ENCODE results near the gene STARD13. TPM values are rescaled to one million over a fixed set of nuclear protein-coding genes. Genes with fewer than 3 reads are reported as not detected.

Gene STARD13
- total RNA-seq, 1 experiment from 2014 or later: 4.1 TPM

DNA sequence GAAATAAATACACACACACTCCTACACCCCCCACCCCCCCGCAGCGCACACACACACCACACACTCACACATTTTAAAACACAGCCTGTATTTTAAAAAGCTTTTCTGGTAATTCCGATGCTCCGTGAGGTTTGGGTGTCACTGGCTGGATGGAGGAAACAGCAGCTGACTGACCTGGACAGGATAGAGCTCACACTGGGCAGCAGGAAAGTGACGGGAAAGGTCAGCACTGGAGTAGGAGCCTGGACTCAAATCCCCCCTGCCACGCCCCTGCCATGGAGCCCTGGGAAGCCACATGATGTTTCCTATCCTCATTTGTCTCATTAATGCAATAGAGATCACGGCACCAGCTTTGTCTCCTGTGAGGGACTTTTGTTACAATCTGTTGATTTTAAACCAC is 49.3 kb upstream of the STARD13 start:
- H2AFZ ChIP-seq (ENCODE audit: low read depth, low read length, poor library complexity, severe bottlenecking): no peak overlapping the region
- no peak overlapping the region for H3K9ac ChIP-seq (ENCODE audit: low read length)
- H3K27me3 ChIP-seq (ENCODE audit: insufficient read depth, low read length): no peaks in the 10 kb centered on the region
- no TSS peak for BruUV-seq (replicated peaks)
- H3K9me2 ChIP-seq (ENCODE audit: insufficient read depth): no peaks in the 10 kb centered on the region
- no peaks in the 10 kb centered on the region for H3K36me3 ChIP-seq (ENCODE audit: control insufficient read depth in 1 of 2, insufficient read depth in 2 of 2, low read length in 2 of 2)
- H3K27ac ChIP-seq (ENCODE audit: low read depth, low read length): no peak overlapping the region
- CTCF ChIA-PET: no interaction called here
- ATAC-seq (no peak), DNase-seq (ENCODE audit: low read depth, low spot score) (no peak)
- intact Hi-C loops (cut with micrococcal nuclease): no loop called here
- no peak overlapping the region for H3K4me3 ChIP-seq (replicated peaks in 1 of 2; ENCODE audit: low read depth in 1 of 2, low read length in 2 of 2)
- no peaks in the 10 kb centered on the region for H3K4me1 ChIP-seq (ENCODE audit: control insufficient read depth in 1 of 2, insufficient read depth in 2 of 2, low read length in 2 of 2)
- POLR2A ChIA-PET: no interaction called here
- no peaks in the 10 kb centered on the region for H3K9me3 ChIP-seq (ENCODE audit: control insufficient read depth in 1 of 2, insufficient read depth in 1 of 2, low read depth in 1 of 2, low read length in 2 of 2)
- TF ChIP-seq, protein P1, sequence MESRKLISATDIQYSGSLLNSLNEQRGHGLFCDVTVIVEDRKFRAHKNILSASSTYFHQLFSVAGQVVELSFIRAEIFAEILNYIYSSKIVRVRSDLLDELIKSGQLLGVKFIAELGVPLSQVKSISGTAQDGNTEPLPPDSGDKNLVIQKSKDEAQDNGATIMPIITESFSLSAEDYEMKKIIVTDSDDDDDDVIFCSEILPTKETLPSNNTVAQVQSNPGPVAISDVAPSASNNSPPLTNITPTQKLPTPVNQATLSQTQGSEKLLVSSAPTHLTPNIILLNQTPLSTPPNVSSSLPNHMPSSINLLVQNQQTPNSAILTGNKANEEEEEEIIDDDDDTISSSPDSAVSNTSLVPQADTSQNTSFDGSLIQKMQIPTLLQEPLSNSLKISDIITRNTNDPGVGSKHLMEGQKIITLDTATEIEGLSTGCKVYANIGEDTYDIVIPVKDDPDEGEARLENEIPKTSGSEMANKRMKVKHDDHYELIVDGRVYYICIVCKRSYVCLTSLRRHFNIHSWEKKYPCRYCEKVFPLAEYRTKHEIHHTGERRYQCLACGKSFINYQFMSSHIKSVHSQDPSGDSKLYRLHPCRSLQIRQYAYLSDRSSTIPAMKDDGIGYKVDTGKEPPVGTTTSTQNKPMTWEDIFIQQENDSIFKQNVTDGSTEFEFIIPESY (IDR thresholded peaks at IDR 0.05; ENCODE audit: extremely low read depth, insufficient replicate concordance, low read length): no peak
- TF ChIP-seq, protein P2, sequence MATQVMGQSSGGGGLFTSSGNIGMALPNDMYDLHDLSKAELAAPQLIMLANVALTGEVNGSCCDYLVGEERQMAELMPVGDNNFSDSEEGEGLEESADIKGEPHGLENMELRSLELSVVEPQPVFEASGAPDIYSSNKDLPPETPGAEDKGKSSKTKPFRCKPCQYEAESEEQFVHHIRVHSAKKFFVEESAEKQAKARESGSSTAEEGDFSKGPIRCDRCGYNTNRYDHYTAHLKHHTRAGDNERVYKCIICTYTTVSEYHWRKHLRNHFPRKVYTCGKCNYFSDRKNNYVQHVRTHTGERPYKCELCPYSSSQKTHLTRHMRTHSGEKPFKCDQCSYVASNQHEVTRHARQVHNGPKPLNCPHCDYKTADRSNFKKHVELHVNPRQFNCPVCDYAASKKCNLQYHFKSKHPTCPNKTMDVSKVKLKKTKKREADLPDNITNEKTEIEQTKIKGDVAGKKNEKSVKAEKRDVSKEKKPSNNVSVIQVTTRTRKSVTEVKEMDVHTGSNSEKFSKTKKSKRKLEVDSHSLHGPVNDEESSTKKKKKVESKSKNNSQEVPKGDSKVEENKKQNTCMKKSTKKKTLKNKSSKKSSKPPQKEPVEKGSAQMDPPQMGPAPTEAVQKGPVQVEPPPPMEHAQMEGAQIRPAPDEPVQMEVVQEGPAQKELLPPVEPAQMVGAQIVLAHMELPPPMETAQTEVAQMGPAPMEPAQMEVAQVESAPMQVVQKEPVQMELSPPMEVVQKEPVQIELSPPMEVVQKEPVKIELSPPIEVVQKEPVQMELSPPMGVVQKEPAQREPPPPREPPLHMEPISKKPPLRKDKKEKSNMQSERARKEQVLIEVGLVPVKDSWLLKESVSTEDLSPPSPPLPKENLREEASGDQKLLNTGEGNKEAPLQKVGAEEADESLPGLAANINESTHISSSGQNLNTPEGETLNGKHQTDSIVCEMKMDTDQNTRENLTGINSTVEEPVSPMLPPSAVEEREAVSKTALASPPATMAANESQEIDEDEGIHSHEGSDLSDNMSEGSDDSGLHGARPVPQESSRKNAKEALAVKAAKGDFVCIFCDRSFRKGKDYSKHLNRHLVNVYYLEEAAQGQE (IDR thresholded peaks at IDR 0.05; ENCODE audit: low read depth): no peak
- no peak for TF ChIP-seq ZNF274 (IDR thresholded peaks at IDR 0.05; ENCODE audit: low read depth, low read length)
- no peak for TF ChIP-seq CBX3 (IDR thresholded peaks at IDR 0.05; ENCODE audit: low read depth)
- TF ChIP-seq SP1 (IDR thresholded peaks at IDR 0.05; ENCODE audit: low read depth): no peak
- no peak for TF ChIP-seq CEBPB (IDR thresholded peaks at IDR 0.05; ENCODE audit: low read depth)
- TF ChIP-seq, protein P3, sequence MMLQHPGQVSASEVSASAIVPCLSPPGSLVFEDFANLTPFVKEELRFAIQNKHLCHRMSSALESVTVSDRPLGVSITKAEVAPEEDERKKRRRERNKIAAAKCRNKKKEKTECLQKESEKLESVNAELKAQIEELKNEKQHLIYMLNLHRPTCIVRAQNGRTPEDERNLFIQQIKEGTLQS (IDR thresholded peaks at IDR 0.05): no peak
- TF ChIP-seq ELF1 (IDR thresholded peaks at IDR 0.05; ENCODE audit: borderline replicate concordance, low read depth): no peak
- TF ChIP-seq, protein P4, sequence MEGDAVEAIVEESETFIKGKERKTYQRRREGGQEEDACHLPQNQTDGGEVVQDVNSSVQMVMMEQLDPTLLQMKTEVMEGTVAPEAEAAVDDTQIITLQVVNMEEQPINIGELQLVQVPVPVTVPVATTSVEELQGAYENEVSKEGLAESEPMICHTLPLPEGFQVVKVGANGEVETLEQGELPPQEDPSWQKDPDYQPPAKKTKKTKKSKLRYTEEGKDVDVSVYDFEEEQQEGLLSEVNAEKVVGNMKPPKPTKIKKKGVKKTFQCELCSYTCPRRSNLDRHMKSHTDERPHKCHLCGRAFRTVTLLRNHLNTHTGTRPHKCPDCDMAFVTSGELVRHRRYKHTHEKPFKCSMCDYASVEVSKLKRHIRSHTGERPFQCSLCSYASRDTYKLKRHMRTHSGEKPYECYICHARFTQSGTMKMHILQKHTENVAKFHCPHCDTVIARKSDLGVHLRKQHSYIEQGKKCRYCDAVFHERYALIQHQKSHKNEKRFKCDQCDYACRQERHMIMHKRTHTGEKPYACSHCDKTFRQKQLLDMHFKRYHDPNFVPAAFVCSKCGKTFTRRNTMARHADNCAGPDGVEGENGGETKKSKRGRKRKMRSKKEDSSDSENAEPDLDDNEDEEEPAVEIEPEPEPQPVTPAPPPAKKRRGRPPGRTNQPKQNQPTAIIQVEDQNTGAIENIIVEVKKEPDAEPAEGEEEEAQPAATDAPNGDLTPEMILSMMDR (IDR thresholded peaks at IDR 0.05 in 2 of 3, conservative IDR thresholded peaks at IDR 0.05 in 1 of 3; ENCODE audit: borderline replicate concordance in 1 of 3, insufficient read depth in 1 of 3, low read depth in 2 of 3, low read length in 2 of 3): no peak
- no peak for TF ChIP-seq YY1 (IDR thresholded peaks at IDR 0.05; ENCODE audit: extremely low read depth, insufficient replicate concordance, low read depth, low read length)
- no peak for TF ChIP-seq SRF (IDR thresholded peaks at IDR 0.05; ENCODE audit: low read depth)
- TF ChIP-seq ZFX (IDR thresholded peaks at IDR 0.05): no peak
- TF ChIP-seq JUND (IDR thresholded peaks at IDR 0.05): no peak
- no peak for TF ChIP-seq FOSL1 (IDR thresholded peaks at IDR 0.05; ENCODE audit: low read depth)
- TF ChIP-seq RAD21 (IDR thresholded peaks at IDR 0.05; ENCODE audit: low read depth): no peak
- TF ChIP-seq TCF7L2 (IDR thresholded peaks at IDR 0.05; ENCODE audit: borderline replicate concordance, extremely low read depth, insufficient read depth, insufficient read length): no peak
- no peak for TF ChIP-seq EZH2phosphoT487 (IDR thresholded peaks at IDR 0.05; ENCODE audit: borderline replicate concordance)
- TF ChIP-seq, protein P5, sequence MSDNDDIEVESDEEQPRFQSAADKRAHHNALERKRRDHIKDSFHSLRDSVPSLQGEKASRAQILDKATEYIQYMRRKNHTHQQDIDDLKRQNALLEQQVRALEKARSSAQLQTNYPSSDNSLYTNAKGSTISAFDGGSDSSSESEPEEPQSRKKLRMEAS (IDR thresholded peaks at IDR 0.05): no peak
- TF ChIP-seq EGR1 (IDR thresholded peaks at IDR 0.05; ENCODE audit: low read depth): no peak
- H4K20me1 ChIP-seq (ENCODE audit: insufficient read depth): no peaks in the 10 kb centered on the region
- RAD21 ChIA-PET (ENCODE audit: low non-redundant PET in 1 of 2, low total read pairs in 2 of 2, uncharacterized antibody in 2 of 2, unreplicated experiment in 2 of 2): no interaction called here
- no peaks in the 10 kb centered on the region for H3K79me2 ChIP-seq (ENCODE audit: insufficient read depth, low read length)
- H3K4me2 ChIP-seq (ENCODE audit: low read length): no peak overlapping the region
